GM12872 (cell line): Measurements from ENCODE around the gene KMO.

Experiments
- CTCF ChIP-seq: IDR thresholded peaks from 3 replicates; pipeline ENCODE4 v1.5.1; 2011; ENCODE audit warnings: low read depth, mild to moderate bottlenecking, low read length, moderate library complexity; ENCODE audit not compliant: insufficient read depth

The KMO gene

GRCh38 chr1:241638099-241638682, 106.0 kb downstream of the KMO start:
- no peak for TF ChIP-seq CTCF

GRCh38 chr1:241638909-241639622, 106.9 kb downstream of the KMO start:
- no peak for TF ChIP-seq CTCF

GRCh38 chr1:241639623-241640148, 107.5 kb downstream of the KMO start:
- TF ChIP-seq CTCF: 0 out of 3 replicates have a peak, but pooled peaks have one; percentile 2

GRCh38 chr1:241640149-241640866, 108.1 kb downstream of the KMO start, which contains the start of the genes CHML and OPN3:
CHML (minus strand) TSS chr1:241640369; CDS start chr1:241635766, 4,603 bp downstream.
OPN3 (minus strand) TSS chr1:241640369; CDS start chr1:241640254, 115 bp downstream.
- TF ChIP-seq CTCF: no peak

GRCh38 chr1:241640867-241641622, 108.9 kb downstream of the KMO start:
- TF ChIP-seq CTCF: no peak

GRCh38 chr1:241641773-241642592, 109.8 kb downstream of the KMO start:
- no peak for TF ChIP-seq CTCF
